HG02588 (cell line): ENCODE data around the gene TAP1.

Source experiments
- ATAC-seq: cut with Tn5 transposase; IDR thresholded peaks from one replicate; pipeline ENCODE4 v1.9.1; 2021; ENCODE audit warnings: mild to moderate bottlenecking, moderate library complexity; ENCODE audit not compliant: unreplicated experiment

Gene TAP1

DNA sequence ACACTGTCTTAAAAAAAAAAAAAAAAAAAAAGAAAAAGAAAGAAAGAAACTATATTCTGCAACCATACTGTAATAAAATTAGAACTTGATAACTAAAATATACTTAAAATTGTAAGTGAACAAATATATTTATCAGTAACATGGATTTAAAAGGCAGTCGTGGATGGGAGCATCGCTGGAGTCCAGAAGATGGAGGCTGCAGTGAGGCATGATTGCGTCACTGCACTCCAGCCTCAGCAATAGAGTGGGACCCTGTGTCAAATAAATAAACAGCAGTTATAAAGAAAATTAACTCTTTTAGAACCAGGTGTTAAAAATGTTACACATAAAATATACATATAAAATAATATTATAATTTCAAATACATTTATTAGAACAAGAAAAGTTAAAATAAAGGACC, 9.2 kb upstream of the TAP1 start:
- no peak for ATAC-seq

GRCh38 chr6:32860674-32861073, 7.2 kb upstream of the TAP1 start:
- no peak for ATAC-seq

GRCh38 chr6:32858194-32858593, 4.7 kb upstream of the TAP1 start:
- ATAC-seq, result no peak

- ATAC-seq, result no peak
These were observed 3.8 kb upstream of the TAP1 start for GRCh38 chr6:32857156-32857891.

GRCh38 chr6:32855467-32856174, 2.1 kb upstream of the TAP1 start:
- no peak for ATAC-seq

DNA sequence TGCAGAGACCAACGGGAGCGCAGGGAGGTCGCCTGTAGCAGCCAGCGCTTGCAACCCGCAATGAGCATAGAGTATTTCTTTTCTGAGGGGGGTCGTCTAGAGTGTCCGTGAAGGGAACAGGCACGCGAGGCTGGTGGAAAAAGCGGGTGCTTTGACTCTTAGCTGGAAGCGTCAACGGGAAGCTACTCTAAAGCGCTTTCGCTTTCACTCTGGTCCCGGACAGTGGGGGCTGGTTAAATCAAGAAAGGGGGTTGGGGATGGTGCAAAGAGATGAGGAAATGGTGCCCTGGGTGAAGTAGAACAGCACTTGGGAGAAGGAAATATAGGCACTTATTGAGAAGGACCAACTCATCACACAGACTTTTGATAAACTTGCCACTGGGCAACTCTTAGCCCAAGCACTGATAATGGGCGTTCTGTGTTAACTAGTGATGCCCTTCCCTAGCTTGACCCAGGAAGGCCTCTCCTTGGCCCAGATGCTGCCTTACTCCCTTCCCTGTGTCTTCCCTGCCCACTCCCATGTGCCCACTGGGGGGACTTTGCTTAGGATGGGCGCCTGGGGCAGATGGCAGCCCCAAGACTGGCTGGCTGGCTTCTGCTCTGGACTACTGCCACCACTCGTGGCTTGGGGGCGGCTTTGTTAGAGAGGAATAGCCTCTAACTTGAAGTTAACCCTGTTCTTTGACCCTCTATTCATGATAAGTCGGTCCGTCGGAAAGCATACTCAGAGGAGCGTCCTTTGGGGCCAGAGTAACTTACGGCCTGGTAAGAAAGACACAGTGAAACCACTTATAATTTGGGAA, 1.1 kb upstream of the TAP1 start:
- ATAC-seq, result peak; percentile 15

- ATAC-seq, result peak; percentile 23
These were observed 512 bp downstream of the TAP1 start for GRCh38 chr6:32852844-32853540.

DNA sequence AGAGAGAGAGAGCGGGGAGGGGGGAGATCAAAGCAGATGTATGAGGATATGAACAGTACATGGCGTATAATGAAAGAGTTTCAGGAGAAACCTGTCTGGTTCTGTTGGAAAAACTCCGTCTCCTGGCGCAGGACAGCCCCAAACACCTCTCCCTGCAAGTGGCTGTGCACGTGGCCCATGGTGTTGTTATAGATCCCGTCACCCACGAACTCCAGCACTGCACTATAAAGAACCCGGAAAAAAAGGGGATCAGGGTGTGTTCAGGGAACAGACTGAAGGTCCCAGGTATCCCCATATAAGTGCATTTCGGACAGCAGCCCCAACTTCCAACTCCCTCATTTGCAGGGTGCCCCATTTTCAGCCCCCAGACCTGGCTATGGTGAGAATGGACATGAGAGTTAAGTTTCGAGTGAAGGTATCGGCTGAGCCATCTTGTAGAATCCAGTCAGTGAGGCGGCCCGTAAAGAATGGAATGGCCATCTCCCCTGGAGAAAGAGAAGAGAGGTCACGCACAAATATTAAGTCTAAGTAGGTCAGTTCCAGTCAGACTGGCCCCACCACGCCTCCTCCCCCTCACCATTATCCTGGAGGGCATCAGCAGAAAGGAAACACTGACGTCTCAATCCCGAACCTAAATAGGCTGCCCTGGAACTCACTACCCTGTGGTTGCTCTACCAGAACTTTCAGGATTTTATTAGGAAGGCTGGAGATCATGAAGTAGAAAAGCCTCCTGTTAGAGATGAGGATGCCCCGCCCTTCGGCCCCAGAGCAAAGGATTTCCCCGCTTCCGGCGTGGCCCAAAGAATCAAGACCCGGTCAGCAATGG, 1.3 kb downstream of the TAP1 start:
- ATAC-seq, result no peak

DNA sequence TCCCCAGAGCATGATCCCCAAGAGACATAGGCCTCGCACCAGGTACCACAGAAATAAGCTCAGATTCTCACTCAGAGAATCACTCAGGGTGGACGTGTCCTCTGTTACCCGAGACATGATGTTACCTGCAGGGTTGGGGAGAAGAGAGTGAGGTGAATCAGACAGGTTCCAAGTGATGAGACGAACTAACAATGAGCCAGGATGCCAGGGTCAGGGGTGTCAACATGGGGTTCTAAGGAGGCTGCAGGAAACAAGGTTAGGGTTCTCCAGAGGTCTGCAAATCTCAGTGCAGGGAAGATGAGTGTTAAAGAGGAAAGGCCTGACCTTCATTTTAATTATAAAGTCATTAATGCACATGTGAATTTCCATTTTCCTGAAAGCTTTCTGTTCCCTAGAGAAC, 2.5 kb downstream of the TAP1 start:
- no peak for ATAC-seq

DNA sequence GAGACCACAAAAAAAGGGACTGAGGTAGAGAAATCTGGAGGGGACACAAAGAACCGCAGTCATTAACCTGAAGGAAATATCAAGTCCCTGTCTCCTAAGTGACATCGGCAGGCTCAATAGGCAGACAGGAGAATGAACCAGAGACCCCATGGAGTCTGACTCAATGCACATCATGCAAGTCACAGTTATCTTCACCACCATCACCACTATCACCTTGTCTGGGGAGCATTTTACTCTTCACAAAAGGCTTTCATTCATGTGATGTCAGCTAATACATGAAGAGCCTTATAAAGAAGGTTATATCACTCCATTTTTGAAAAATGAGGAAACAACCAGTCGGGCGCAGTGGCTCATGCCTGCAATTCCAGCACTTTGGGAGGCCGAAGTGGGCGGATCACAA, 4.4 kb downstream of the TAP1 start:
- ATAC-seq, result no peak

GRCh38 chr6:32847795-32848194, 5.7 kb downstream of the TAP1 start:
- no peak for ATAC-seq

- no peak for ATAC-seq
These were observed 6.5 kb downstream of the TAP1 start for GRCh38 chr6:32847004-32847403.

DNA sequence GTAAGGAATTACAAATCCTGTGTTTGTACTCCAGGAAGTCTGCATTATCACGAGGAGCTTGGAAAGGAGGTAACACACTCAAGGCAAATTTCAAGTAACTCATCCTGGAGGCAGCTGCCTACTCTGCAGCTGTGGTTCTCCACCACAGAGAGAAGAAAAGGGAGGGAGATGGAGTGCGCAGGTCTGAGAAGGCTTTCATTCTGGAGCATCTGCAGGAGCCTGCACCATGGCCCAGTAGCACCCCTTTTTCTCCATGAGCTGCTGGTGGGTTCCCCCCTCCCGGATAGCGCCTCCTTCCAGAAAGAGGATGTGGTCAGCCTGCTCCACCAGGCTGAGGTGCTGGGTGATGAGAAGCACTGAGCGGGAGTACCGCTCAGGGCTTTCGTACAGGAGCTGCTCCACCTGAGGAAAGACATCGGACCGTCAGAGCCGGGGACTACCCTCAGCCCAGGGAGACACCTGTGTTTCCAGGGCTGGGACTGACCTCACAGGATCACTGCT, 8.1 kb downstream of the TAP1 start:
- ATAC-seq, result no peak

- no peak for ATAC-seq
These were observed 8.6 kb downstream of the TAP1 start for GRCh38 chr6:32844839-32845383.

GRCh38 chr6:32843979-32844838, 9.3 kb downstream of the TAP1 start, which contains the start of gene PSMB8:
Gene PSMB8, minus strand, starts transcription at chr6:32844047. Its CDS starts 51 bp downstream, at chr6:32843996.
- peak; percentile 59 for ATAC-seq

DNA sequence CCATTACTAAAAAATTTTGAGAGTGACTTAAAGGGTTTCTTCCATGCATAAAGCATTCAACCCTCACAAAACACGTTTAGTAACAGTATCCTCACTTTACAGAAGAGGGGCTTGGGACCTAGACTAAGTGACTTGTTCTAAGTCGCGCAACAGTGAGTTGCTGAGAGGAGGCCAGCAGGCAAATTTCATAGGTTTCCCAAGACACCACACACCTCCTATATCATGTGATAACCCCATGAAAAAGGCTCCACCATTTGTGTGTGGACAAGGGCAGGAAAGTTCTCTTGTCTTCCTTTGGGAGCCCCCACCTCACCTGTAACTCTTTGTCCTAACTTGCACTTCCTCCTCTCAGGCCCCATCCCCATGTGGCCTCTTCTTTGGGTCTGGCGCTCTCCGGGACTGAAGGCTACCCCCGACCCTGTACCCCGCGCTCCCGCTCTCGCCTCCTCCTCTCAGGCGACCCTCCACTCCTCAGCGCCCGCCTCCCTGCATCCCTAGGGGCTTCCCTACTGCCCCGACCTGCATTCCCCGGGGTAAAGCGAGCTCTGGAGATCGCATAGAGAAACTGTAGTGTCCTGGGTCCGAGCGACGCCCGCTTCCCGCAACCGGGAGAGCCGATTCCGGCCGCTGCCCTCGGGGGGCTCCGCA, 10.0 kb downstream of the TAP1 start:
- no peak for ATAC-seq

- ATAC-seq, result no peak
These were observed 10.8 kb downstream of the TAP1 start for GRCh38 chr6:32842690-32843089.

- no peak for ATAC-seq
These were observed 11.4 kb downstream of the TAP1 start for GRCh38 chr6:32842021-32842650.
